Tibial artery (tissue), 4 donors: ENCODE results near the gene PHKA2.

Source experiments
- DNase-seq, 2 donors: peaks; one replicate each; pipeline ENCODE4 v3.0.0-alpha.2; 2019
- H3K27ac ChIP-seq, 2 donors: fragments of 200-600 bp; sonication (generic) in 1 of 2; 1 replicate in 1 of 2; 2 replicates in 1 of 2; pipeline ENCODE4 v1.5.1; 2018 to 2019; ENCODE audit warnings: mild to moderate bottlenecking in 1 of 2
- H3K27me3 ChIP-seq, 2 donors: fragments of 200-600 bp; sonication (generic) in 1 of 2; one replicate each; pipeline versions ENCODE4 v1.5.1 to v1.6.0; 2016 to 2019
- H3K36me3 ChIP-seq, 3 donors: fragments of 200-600 bp; sonication (generic) in 2 of 3; one replicate each; pipeline ENCODE4 v1.5.1; 2016 to 2019; ENCODE audit warnings: mild to moderate bottlenecking in 2 of 3
- H3K4me1 ChIP-seq, 4 donors: fragments of 200-600 bp; sonication (generic) in 2 of 4; 1 replicate in 3 of 4; 2 replicates in 1 of 4; pipeline ENCODE4 v1.5.1; 2016 to 2019
- H3K4me3 ChIP-seq, 2 donors: fragments of 200-600 bp; sonication (generic) in 1 of 2; 1 replicate in 1 of 2; 2 replicates in 1 of 2; pipeline ENCODE4 v1.5.1; 2018 to 2019; ENCODE audit warnings: mild to moderate bottlenecking in 2 of 2
- H3K9me3 ChIP-seq, 3 donors: fragments of 200-600 bp; sonication (generic) in 1 of 3; one replicate each; pipeline ENCODE4 v1.5.1; 2016 to 2019
- CTCF ChIP-seq, 2 experiments: fragments of 200-600 bp in 1 of 2; fragments of 450-650 bp in 1 of 2; IDR thresholded peaks; one replicate each; pipeline ENCODE4 v1.5.1; 2017 to 2019; ENCODE audit warnings: antibody characterized with exemption in 2 of 2, mild to moderate bottlenecking in 1 of 2, moderate library complexity in 1 of 2
- intact Hi-C: fragments of 100-400 bp; cut with DNase I; formaldehyde crosslinking; loops from one replicate; pipeline ENCODE4 v1.15.0; 2023; ENCODE audit warnings: low total_unique reads

The PHKA2 gene

GRCh38 chrX:18949291-18949943 is 34.5 kb downstream of the PHKA2 start:
- no peaks in the 10 kb centered on the region for H3K27me3 ChIP-seq
- intact Hi-C loops = no loop called here
- H3K36me3 ChIP-seq = peaks cover 0 to 19% (median 8%) of the 10 kb centered on the region in 3 donors
- no peaks in the 10 kb centered on the region for H3K4me1 ChIP-seq
- H3K4me3 ChIP-seq = no peak overlapping the region
- H3K27ac ChIP-seq = no peak overlapping the region
- DNase-seq = no peak
- TF ChIP-seq CTCF (IDR thresholded peaks at IDR 0.05) = no peak
- H3K9me3 ChIP-seq = no peaks in the 10 kb centered on the region

GRCh38 chrX:18946611-18947010 is 37.3 kb downstream of the PHKA2 start:
- Histone ChIP-seq H3K36me3 (peaks cover 0 to 19% (median 8%) of the 10 kb centered on the region in 3 donors), H3K27me3 (no peaks in the 10 kb centered on the region), H3K27ac (no peak overlapping the region), H3K9me3 (no peaks in the 10 kb centered on the region), H3K4me3 (no peak overlapping the region), H3K4me1 (no peaks in the 10 kb centered on the region)
- TF ChIP-seq CTCF (IDR thresholded peaks at IDR 0.05) = no peak
- no peak for DNase-seq
- intact Hi-C loops = no loop called here

GRCh38 chrX:18946157-18946556 is 37.8 kb downstream of the PHKA2 start:
- intact Hi-C loops = no loop called here
- peaks cover 0 to 21% (median 7%) of the 10 kb centered on the region in 3 donors for H3K36me3 ChIP-seq

GRCh38 chrX:18945483-18945882 is 38.4 kb downstream of the PHKA2 start:
- no peak for TF ChIP-seq CTCF (IDR thresholded peaks at IDR 0.05)
- DNase-seq = no peak
- peaks cover 0 to 23% (median under 1%) of the 10 kb centered on the region in 3 donors for H3K36me3 ChIP-seq
- intact Hi-C loops = no loop called here
- H3K4me3 ChIP-seq = no peak overlapping the region
- H3K9me3 ChIP-seq = no peaks in the 10 kb centered on the region
- H3K27ac ChIP-seq = no peak overlapping the region
- H3K27me3 ChIP-seq = no peaks in the 10 kb centered on the region
- H3K4me1 ChIP-seq = no peaks in the 10 kb centered on the region

More at GRCh38 chrX:18946157-18946556, 37.8 kb downstream of the PHKA2 start:
- TF ChIP-seq CTCF (IDR thresholded peaks at IDR 0.05) = no peak
- H3K4me1 ChIP-seq = no peaks in the 10 kb centered on the region
- H3K27me3 ChIP-seq = no peaks in the 10 kb centered on the region
- no peak overlapping the region for H3K27ac ChIP-seq
- no peak overlapping the region for H3K4me3 ChIP-seq
- no peak for DNase-seq
- H3K9me3 ChIP-seq = no peaks in the 10 kb centered on the region

- TF ChIP-seq CTCF (IDR thresholded peaks at IDR 0.05) = no peak
- Histone ChIP-seq H3K36me3 (peaks cover 0 to 21% (median 0%) of the 10 kb centered on the region in 3 donors), H3K4me3 (no peak overlapping the region), H3K27me3 (no peaks in the 10 kb centered on the region), H3K4me1 (no peaks in the 10 kb centered on the region), H3K27ac (no peak overlapping the region), H3K9me3 (no peaks in the 10 kb centered on the region)
- intact Hi-C loops = no loop called here
- DNase-seq = no peak
Measured at GRCh38 chrX:18944482-18944881, 39.4 kb downstream of the PHKA2 start.
